C1 segment of cervical spinal cord (tissue), 14 donors: Measurements from ENCODE around the gene KCNC1.

Experiments used
- DNase-seq, 14 donors: peaks; one replicate each; lab custom pipeline; 2025; lab: John Stamatoyannopoulos, UW

The KCNC1 gene

DNA sequence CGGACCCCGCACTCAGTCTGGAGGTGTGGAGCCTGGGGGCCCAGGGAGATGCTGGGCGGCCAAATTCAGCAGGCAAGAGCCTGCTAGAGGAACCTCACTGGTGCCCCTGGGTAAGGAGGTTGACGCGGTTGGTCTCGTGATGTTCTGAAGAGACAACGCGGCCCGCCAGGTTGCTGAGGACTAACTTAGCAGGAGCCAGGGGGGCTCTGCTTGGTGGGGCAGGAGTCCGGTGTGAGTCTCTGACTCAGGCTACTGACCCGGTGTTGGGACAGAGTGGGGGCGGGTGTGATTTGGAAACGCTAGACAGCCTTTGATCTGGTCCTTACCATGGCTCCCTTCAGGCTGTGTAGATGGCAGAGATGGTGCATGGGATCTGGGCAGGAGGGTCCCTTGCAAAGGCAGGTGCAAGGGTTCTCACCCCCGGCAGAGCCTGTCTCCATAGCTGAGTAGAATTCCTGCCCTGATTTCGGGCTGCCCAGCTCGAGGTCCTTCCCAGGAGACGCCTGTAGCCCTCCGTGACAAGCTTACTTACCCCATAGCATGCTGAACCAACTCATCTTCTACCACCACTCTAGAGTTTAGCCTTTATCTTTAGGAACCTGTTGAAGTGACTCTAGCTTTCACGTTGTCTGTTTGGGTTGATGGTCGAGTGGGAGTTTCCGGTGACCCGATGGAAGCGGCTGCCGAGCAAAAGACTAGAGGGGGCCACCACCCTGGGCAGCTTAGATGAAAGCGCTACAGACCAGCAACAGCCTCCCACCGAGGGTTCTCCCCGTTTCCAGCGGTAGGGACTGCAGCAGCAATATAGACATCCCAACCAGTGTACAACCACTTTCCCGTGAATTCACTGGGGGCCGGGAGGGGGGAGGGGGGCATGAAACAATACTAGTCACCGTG, 38.4 kb downstream of the KCNC1 start:
- DNase-seq: no peak

DNA sequence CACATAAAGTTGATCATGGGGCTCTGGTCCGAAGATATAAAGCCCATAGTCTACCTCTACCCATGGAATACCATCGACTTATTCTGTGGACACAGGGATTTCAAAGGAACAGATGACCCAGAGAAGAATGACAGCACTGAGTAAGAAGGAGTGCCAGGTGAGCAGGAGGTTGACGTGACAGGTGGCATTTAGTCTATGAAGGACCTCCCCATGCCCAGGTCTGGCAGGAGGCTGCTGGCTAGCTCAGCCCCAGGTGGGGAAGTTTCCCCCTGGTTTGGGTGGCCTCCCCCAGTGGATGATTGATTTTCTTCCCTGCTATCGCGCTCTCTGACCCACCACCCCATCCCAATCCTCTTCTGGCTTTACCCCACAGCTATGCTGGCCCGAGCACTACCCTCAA, 39.1 kb downstream of the KCNC1 start:
- no peak for DNase-seq

DNA sequence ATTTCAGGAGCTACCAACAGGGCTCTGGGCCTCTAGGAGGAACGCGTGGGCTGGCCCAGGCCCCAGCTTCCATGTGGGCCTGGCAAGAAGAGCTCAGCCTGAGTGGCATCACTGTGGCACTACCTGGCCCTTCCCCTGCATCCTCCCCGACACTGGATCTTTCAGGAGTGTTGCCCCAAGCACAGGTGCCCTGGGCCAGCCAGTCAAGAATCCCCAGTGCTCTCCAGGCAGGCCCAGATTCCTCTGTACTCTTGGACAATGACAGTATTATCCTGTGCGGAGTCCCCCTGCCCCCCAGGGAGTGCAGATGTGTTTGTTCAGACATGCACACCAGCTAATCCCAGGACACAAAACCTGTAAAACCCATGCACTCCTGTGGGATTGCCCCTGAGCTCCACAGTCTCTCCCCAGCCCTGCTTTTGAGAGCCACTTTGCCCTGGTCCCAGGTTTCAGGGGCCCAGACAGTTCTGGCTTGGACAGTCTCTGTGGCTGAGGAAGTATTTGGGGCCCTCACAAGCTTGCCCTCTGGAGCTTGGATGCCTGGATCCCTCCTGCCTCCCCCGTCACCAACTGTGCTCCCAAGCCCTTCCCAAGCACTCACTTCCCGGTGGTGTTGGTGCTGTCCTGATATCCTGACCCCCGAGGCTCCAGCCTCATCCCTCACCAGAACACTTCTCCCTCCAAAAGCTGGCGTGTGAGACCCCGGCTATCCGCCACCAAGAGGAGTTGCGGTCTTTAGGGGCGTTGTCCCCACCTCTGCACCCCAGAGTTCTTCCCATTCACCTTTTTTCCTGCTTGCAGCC, 39.9 kb downstream of the KCNC1 start:
- peak in 1 of 14 donors; percentile 52 for DNase-seq

DNA sequence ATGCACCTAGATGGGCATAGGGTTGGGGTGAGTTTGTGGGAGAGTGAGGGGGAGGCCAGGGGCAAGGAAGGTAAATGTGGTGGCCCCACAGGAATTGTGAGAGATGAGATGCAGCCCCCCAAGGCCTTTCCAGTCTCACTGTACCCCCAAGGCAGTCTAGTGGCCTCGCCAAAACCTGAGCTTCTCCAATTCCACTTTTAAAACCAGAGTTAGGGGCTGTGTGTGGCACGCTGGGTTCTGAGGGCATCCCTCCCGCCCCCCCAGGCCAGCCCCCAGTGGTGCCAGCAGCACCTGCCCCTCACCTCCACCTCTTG, 40.4 kb downstream of the KCNC1 start:
- no peak for DNase-seq

DNA sequence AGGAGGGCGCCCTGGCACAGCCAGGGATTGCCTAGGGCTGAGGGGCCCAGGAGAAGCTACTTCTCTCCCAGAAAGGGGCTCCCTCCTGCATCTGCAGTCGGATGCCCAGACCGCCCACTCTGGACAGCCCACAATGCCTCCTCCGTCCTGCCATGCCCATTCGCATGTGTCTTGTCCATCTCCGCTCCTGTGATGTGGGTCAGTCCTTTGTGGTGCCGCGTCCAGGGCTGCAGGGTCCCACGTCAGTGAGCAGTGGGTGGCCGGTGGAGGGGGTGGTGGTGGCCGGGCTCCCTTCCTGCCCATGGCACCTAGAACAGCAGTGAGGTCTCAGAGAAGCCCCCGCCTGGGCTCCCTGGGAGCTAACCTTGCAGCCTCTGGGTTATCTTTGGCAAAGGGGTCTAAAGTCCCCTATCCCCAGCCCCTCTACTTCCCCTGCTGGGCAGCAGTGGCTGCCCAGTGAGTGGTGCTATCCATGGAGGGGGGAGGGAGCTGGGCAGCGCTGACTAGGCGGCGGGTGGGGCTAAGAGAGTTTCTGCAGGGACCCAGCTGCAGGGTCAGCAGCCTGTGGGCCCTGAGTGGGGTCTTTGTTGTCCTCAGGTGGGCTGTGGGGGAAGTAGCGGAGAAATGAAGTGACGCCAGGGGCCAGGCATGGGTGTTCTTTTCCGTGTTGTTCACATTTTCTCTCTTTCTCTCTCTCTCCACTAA, 41.1 kb downstream of the KCNC1 start:
- DNase-seq: no peak

DNA sequence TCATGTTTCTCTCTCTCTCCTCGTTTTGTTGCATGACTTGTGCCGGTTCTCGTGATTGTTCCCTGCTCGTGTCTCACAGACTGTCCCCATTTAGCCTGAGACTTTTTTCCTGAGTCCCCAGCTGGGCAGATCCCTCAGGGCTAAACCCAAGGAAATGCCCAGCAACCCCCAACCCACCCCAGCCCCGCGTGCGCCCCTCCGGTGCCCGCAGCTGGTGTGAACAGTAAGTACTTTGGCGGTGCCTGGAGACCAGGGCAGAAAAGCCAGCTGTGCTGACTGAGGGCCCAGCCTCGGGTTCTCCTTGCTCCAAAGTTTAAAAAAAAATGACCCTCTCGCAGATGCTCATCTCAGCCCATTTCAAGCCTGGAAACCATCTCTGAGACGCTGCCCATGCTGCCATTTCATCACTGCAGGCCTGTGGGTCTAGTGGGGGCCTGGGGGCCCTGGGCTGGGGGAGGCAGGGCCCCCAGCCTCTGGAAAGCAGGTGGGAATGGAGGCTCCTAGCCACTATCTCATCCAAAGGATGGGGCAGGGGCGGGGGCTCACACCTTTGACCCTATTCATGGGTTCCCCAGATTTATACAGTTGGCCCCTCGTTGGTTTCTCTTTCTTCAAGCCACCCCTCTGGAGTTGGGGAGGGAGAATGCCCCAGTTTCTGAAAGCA, 41.8 kb downstream of the KCNC1 start:
- peak in 1 of 14 donors; percentile 7 for DNase-seq

DNA sequence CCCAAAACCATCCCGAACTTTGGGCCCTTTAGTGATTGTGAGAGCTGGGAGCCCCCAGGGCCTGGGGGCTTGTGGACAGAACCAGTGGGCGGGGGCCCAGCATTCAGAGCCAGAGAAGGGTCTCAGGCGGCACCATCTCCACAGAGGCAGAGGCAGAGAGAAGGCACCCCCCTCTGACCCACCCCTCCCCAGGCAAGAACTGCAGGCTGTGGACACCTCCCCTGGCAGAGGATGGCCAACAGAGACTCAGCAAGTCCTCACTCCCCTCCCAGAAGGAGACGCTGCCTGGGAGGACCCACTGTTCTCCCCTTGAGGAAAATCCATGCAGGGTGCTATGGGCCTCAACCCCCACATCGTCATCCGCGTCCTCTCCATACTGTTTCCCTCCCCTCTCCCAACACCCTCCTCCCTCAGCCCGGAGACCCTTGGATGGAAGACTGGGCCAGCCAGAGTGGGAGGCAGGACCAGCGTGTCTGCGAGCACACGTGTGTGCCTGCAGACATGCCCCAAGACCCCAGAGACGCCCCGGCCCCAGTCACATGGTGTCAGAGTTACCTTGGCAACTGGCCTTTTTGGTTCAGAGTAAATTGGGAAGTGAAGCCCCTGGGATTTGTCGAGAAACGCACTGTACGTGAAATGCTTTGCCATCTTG, 42.6 kb downstream of the KCNC1 start:
- DNase-seq: no peak

DNA sequence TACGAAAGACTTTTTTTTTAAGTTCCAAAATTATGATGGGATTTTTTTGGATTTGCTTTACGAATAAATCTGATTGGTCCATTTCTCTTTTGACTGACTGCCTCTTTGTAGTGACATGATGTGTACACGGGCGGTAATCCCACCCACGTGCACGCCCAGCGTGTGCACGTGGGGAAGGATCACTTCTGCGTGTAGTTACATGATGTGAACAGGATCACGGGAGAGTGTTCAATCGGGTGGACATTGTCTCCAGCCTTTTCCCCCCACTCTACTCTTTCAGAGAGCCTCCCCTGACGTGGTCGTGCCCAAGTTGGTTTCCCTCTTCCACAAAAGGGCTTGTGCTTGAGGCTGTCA, 43.1 kb downstream of the KCNC1 start:
- no peak for DNase-seq

DNA sequence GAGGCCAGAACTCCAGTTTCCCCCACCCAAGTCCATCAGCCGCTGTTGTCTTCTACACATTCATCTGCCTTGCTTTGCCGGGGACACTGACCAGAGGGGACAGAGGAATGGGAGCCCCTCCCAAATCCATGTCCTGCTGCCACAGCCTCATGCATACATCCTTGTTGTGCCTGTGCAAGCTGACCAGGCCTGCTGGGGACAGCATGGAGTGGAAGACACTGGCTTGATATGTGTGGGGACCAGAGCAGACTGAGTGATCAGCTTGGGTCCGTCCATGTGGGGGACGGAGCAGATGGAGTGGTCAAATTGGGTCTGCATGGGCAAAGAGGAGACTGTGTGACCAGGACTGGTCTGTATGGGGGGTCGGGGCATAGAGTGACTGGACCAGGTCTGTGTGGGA, 43.8 kb downstream of the KCNC1 start:
- DNase-seq: no peak

DNA sequence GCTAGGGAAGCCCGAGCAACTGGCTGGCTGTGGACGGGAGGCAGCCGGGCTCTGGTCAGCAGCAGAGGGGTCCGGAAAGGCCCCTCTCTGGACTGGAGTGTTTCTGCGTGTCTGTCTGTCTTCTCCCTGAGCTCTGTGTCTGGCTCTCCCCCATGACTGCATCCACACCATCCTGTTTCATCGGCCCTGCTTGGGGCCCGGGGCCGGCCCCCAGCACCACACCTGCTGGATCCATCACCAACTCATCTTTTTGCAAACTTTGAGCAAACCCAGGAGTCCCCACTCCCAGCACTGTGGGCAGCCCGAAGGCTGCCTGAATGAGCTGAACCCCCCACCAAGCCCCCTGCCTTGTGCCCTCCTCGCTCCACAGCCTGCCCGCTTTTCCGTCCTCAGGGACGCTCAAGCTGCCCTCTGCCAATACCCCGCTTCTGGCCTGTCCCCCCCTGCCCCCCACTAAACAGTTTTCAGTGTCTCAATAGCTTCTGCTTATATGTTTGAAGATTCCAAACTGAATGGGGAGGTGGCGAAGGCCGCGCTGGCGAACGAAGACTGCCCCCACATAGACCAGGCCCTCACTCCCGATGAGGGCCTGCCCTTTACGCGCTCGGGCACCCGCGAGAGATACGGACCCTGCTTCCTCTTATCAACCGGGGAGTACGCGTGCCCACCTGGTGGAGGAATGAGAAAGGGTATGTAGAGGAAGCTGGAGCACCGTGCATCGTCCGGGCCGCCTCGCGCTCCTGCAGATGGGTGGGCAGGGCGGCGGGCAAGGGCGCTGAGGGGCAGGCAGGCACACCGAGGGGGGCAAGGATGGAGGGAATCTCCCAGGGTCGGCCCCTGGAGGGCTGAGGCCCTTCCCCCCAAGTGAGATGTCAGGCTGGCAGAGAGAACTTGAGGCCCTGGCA, 44.6 kb downstream of the KCNC1 start:
- no peak for DNase-seq

DNA sequence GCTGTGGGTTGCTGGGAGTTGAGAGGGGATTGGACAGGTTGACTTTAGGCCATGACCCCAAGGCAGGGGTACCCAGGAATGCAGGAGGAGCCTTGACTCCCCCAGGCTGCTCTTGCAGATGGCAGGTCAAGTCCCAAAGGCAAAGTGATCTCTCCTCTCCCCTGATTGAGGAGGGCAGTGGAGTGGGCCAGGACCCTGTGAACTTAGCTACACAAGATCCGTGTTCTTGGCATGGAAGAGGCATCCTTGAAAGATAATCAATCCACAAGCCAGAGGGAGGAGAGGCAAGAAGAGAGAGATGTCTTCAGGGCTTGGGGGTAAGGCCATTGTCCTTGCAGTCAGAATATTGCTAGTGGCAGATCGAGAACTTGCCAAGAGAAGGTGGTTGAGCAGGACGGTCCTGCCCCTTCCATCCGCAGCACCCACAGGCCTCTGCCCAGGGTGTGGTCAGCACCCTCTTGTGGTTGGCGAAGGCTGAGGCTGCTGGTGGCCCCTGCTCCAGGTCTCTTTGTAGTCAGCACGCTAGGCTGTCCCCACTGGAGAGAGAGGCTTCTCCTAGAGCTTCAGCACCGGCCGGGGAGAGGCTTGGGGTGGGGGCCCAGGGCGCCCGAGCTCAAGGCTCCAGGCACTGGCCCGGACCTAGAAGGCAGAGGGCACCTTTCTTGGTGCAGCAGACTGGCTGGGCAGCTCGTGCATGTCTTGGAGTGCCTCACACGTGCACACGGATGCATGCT, 45.4 kb downstream of the KCNC1 start:
- DNase-seq: no peak

DNA sequence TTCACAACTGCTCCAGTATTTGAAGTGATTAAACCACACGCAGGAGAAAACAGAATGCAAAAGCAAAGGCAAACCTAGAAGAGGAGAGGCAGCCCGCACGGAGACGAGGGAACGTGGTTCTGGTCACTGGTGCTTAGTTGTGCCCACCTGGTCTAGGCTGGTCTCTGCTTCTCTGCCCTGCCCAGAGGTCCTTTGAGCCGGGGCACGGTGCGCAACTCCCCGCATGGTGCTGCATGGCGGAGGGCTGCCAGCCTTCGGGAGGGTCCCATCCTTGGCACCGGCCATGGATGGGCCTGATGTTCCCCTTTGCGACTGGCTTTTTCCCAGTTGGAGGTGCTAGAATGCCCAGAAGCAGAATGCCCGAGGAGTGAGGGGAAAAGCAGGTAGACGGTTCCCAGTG, 46.1 kb downstream of the KCNC1 start:
- DNase-seq: no peak

DNA sequence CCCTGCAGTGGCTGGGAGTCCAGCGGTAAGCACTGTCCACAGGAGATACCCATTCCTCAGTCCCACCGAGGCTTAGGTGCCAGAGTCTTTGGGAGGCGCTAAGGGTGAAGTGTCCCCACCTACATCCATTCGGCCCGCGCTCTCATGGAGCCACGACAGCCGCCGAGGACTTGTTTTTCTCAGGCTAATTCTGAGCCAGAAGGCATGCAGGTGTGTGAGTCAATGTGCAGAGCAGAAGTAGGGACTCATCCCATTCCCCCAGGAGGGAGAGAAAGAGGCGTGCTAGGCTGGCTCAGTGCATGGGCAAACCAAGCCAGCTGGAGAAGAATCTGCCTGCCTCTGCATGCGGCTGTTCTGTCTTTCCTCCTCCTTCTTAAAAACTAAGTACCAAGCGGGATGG, 46.6 kb downstream of the KCNC1 start:
- peak in 1 of 14 donors; percentile 65 for DNase-seq

DNA sequence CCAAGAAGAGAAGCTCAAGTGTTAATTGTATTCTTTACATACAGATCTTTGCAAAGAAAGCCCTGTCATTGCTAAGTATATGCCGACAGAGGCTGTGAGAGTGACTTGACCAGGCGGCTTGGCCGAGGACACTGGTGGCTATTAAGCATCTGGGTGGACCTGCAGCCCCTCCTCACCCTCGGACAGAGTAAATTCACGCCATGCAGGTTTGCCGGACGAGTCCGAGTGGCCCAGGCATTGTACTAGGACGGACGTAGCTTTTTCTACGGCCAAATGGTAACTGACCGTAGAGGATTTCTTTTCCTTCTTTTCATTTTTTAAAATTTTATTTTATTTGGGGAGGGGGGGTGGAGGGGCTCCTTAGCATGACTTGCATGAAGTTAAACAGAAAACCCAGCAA, 47.0 kb downstream of the KCNC1 start:
- DNase-seq: no peak

DNA sequence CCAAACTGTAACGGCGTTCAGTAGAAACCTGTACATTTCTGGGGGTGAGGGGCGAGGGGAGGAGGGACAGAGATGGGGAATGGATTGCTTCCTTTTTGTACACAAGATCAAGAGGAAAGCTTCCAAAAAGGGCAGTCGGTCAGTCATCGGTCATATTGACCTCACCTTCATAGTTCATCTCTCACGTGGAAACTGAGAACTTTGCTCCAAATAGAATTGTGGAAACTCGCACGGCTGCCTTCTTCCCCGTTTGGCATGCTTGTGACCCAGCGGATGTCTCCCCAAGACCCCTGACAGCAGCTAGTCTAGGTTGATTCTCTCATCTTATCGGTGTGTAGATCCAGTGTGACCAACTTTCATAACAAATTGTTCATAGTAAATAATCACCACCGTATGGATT, 47.6 kb downstream of the KCNC1 start:
- no peak for DNase-seq

DNA sequence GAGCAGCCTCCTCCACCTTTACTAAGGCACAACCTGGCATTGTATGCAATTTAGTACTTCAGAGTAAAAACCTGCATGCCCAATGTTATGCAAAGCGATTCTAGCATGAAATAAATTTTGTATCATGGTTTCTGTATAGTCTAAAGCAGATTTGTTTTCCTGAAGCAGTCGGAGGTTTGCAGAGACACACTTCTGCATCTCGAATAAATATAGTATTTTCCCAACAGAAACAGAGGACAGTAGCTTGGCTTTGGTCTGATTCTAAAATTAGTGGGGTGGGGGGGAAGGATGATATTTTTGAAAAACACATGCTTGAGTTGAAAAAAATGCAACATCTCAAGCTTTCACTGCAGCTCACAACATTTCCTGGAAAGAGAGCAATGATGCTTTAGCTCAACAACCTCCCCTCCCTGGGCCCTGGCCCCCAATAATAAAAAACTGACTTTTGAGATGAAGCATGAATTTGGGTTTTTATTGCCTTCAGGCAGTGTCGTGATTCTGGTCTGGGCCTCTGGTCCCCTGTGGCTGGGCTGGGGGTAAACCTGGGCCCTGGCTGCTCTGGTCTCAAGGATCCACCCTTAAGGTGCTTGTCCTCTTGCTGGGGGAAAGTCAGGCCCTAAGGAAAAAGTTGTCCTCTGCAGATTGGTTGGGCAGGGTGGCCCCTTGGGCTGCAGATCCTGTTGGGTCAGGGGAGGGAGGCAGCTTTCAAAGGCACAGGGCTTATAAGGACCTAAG, 48.2 kb downstream of the KCNC1 start:
- no peak for DNase-seq

DNA sequence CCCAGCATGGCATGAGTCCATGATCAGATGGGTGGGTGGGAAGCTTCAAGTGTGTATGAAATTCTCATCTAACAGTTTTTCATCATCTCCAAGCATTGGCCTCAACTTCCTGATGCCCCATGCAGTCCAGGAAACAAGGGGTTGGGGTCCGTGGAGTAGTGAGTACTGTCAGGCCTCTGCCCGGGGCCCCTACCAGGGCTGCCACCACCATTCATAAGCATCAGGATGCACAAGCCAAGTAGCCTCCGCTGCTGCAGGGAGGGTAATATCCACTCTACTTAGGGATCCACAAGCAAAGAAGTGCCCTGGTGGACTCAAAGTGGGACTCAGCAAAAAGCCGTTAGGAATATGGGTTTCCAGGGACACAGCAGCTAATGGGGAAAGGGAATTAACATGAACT, 49.3 kb downstream of the KCNC1 start:
- no peak for DNase-seq

DNA sequence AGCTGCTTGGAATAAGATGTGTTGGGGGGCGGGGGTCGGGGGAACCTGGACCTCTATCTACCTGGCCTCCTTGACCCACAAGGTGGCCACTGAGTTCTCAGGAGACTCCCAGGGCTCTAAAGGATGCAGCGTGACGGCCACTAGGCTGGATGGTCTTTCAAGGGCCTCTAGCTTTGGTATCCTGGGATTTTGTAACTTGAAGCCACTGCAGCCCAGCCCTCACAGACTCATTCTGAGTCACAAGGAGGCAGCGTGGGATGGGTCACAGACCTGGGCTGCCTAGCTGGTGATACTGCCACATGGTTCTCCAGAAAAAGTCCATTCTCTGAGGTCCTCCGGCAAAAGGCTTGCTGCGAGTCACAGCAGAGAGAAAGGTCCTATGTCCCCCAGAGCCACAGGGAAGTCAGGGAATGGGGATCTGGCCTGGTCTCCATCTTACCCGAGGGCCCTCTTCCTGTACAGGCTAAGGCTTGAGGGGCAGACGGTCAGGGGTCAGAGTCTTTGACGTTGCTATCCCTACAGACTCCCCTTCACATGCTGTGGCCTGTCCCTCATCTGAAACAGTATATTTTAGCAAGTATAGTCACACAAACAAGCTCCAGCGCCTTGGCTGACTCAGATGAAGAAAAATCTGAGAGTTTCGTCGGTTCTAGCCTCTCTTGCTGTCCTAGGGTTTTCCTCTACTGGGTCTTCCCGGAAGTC, 52.4 kb downstream of the KCNC1 start:
- DNase-seq: no peak
